IgD-negative memory B cell (primary cell): ENCODE results near the gene PRKCB. TPM values are rescaled to one million over a fixed set of nuclear protein-coding genes. Genes with fewer than 3 reads are reported as not detected.

Experiments
- H3K27ac Mint-ChIP-seq, 3 donors: one replicate each; pipeline ENCODE4 v1.8.0; 2020 to 2022; ENCODE audit warnings: mild to moderate bottlenecking in 3 of 3, mixed read lengths in 3 of 3, moderate library complexity in 1 of 3
- H3K27me3 Mint-ChIP-seq: one replicate; pipeline ENCODE4 v1.8.0; 2021; ENCODE audit warnings: mixed read lengths
- H3K36me3 Mint-ChIP-seq: one replicate; pipeline ENCODE4 v1.8.0; 2020; ENCODE audit warnings: mild to moderate bottlenecking, mixed read lengths
- H3K4me1 Mint-ChIP-seq, 3 donors: one replicate each; pipeline ENCODE4 v1.8.0; 2020 to 2022; ENCODE audit warnings: mixed read lengths in 3 of 3, mild to moderate bottlenecking in 1 of 3
- H3K4me3 Mint-ChIP-seq, 4 donors: one replicate each; pipeline ENCODE4 v1.8.0; 2020 to 2022; ENCODE audit warnings: mild to moderate bottlenecking in 4 of 4, mixed read lengths in 4 of 4, moderate library complexity in 3 of 4
- H3K9me3 Mint-ChIP-seq, 3 donors: one replicate each; pipeline ENCODE4 v1.8.0; 2020 to 2021; ENCODE audit warnings: mixed read lengths in 3 of 3, mild to moderate bottlenecking in 1 of 3
- polyA plus RNA-seq: library from polyadenylated mRNA; unstranded; fragments of 300-500 nt; fragmentation: Illumina TruSeq; gene quantifications from one replicate; pipeline ENCODE4 v1.2.3, GENCODE V29; 2021

The PRKCB gene
- polyA plus RNA-seq, 1 donor from 2014 or later: 181 TPM

DNA sequence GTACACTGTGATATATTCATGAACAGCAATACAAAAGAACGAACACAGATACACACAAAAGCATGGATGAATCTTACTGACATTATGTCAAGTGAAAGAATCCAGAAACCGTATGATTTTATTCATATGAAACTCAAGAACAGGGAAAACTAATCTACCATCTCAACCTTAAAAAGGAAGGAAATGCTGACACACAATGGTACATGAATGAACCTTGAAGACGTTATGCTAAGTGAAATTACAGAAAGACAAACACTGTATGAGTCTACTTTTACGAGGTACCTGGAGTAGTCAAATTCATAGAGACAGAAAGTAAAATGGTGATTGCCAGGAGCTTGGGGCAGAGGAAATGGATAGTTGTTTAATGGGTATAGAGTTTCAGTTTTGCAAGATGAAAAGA is 8.7 kb upstream of the PRKCB start:
- Mint-ChIP-seq H3K4me3 (peak overlapping the region in 3 of 4 donors; percentile 8 to 86 (median 77)), H3K4me1 (peaks cover 14 to 25% (median 24%) of the 10 kb centered on the region in 3 donors), H3K27ac (peak overlapping the region; percentile 43 to 93 (median 82)), H3K9me3 (peaks cover 0 to 11% (median 6%) of the 10 kb centered on the region in 3 donors), H3K36me3 (no peaks in the 10 kb centered on the region), H3K27me3 (no peaks in the 10 kb centered on the region)

DNA sequence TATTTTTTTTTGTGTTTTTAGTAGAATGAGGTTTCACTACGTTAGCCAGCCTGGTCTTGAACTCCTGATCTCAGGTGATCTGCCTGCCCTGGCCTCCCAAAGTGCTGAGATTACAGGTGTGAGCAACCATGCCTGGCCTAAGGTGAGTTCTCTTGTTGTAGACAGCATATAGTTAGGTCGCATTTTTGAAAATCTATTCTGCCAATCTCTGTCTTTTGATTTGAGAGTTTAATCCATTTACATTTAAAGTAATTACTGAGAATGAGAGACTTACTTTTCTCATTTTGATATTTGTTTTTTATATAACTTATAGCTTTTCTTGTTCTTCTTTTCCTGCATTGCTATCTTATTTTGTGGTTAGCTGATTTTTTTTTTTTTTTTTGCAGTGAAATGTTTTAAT is 6.3 kb upstream of the PRKCB start:
- no peak overlapping the region for H3K27ac Mint-ChIP-seq
- H3K4me3 Mint-ChIP-seq: no peak overlapping the region
- no peaks in the 10 kb centered on the region for H3K27me3 Mint-ChIP-seq
- H3K36me3 Mint-ChIP-seq: no peaks in the 10 kb centered on the region
- H3K4me1 Mint-ChIP-seq: peaks cover 14 to 28% (median 22%) of the 10 kb centered on the region in 3 donors
- H3K9me3 Mint-ChIP-seq: peaks cover 0 to 11% (median 6%) of the 10 kb centered on the region in 3 donors

DNA sequence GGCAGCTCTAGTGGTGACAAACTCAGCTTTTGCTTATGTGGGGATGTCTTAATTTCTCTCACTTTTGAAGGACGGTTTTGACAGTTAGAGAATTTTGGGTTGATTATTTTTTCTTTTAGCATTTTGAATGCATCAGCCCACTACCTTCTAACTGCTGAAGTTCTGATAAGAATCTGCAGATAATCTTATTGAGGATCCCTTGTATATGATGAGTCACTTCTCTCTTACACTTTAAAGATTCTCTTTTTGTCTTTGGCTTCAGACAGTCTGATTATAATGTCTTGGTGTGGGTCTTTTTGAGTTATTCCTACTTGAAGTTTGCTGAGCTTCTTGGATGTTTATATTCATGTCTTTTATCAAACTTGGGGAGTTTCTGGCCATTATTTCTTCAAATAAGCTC is 5.5 kb upstream of the PRKCB start:
- no peak overlapping the region for H3K4me3 Mint-ChIP-seq
- H3K4me1 Mint-ChIP-seq: peaks cover 19 to 28% (median 23%) of the 10 kb centered on the region in 3 donors
- no peak overlapping the region for H3K27ac Mint-ChIP-seq
- H3K36me3 Mint-ChIP-seq: no peaks in the 10 kb centered on the region
- H3K9me3 Mint-ChIP-seq: peaks cover 0 to 11% (median 6%) of the 10 kb centered on the region in 3 donors
- no peaks in the 10 kb centered on the region for H3K27me3 Mint-ChIP-seq

DNA sequence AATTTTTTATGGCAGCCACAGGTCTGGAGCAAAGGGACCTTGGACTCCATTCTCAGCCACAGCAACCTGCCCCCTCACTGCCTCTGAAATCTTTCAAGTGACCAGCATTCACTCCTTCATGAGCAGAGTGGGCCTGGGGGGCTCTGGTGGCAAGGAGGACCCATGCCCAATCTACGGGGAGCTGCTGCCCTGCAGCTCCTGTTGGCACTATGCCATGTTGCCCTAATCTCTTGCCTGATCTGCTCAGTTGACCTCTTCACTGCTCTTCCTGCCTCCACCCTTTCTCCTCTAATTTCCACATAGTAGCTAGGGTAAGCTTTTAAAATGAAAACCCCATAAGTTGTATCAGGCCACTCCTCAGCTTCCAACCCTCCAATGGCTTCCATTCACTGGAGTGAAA is 2.9 kb upstream of the PRKCB start:
- no peak overlapping the region for H3K27ac Mint-ChIP-seq
- H3K4me3 Mint-ChIP-seq: no peak overlapping the region
- H3K36me3 Mint-ChIP-seq: peaks cover 5% of the 10 kb centered on the region
- H3K9me3 Mint-ChIP-seq: peaks cover 0 to 11% (median 6%) of the 10 kb centered on the region in 3 donors
- H3K4me1 Mint-ChIP-seq: peaks cover 7% of the 10 kb centered on the region in 3 donors
- no peaks in the 10 kb centered on the region for H3K27me3 Mint-ChIP-seq

GRCh38 chr16:23833504-23833903 is 2.3 kb upstream of the PRKCB start:
- Mint-ChIP-seq H3K9me3 (peaks cover 0 to 11% (median 6%) of the 10 kb centered on the region in 3 donors), H3K4me3 (peak overlapping the region in 1 of 4 donors; percentile 84), H3K27ac (no peak overlapping the region), H3K27me3 (no peaks in the 10 kb centered on the region), H3K4me1 (peaks cover 9 to 11% (median 10%) of the 10 kb centered on the region in 3 donors), H3K36me3 (peaks cover 5% of the 10 kb centered on the region)

DNA sequence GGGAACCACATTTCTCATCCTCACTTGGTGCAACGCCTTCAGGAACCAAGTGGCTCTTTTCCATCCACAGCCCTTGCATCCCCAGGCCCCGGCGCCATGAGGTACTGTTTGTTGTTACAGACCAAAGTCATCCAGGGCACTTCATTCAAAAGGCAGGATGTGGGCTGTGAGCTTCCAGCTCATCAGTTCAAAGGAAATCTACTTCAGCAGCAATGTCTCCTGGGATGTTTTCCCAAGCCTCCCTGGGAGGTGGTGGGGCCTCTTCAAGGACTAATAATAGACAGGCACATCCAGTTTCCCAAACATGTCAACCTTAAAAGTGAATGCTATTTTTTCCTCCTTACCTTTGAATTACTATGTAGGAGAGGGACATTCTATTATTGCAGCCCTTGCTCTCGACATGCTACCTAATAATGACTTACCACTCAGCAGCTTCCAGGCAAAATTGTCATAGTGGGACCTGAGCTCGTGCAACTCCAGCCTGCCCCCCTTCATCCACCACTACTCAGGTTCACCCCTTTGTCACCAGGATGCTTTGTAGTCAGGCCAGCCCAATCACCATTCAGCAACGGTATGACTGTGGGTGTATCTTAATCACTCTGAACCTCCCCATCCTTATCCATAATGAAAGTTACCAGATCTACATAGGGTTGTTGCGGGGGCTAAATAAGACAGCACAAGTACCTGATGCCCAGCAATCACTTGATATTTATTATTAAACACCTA is 1.7 kb upstream of the PRKCB start:
- H3K27me3 Mint-ChIP-seq: no peaks in the 10 kb centered on the region
- H3K27ac Mint-ChIP-seq: peak overlapping the region in 1 of 3 donors; percentile 68
- peaks cover 14 to 18% (median 16%) of the 10 kb centered on the region in 3 donors for H3K4me1 Mint-ChIP-seq
- peak overlapping the region in 3 of 4 donors; percentile 17 to 88 (median 84) for H3K4me3 Mint-ChIP-seq
- H3K9me3 Mint-ChIP-seq: peaks cover 0 to 11% (median 6%) of the 10 kb centered on the region in 3 donors
- peaks cover 6% of the 10 kb centered on the region for H3K36me3 Mint-ChIP-seq

DNA sequence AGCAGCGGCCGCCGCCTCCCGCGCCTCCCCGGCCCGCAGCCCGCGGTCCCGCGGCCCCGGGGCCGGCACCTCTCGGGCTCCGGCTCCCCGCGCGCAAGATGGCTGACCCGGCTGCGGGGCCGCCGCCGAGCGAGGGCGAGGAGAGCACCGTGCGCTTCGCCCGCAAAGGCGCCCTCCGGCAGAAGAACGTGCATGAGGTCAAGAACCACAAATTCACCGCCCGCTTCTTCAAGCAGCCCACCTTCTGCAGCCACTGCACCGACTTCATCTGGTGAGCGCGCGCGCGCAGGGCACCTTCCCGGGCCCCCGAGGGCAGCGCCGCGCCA is 258 bp downstream of the PRKCB start:
- Mint-ChIP-seq H3K4me1 (peaks cover 30 to 33% (median 32%) of the 10 kb centered on the region in 3 donors), H3K9me3 (peaks cover 0 to under 1% (median 0%) of the 10 kb centered on the region in 3 donors), H3K27me3 (no peaks in the 10 kb centered on the region), H3K4me3 (peak overlapping the region; percentile 73 to 100 (median 100)), H3K36me3 (peaks cover 6% of the 10 kb centered on the region), H3K27ac (peak overlapping the region in 1 of 3 donors; percentile 92)

GRCh38 chr16:23836404-23837311 is 875 bp downstream of the PRKCB start:
- H3K4me1 Mint-ChIP-seq: peaks cover 30 to 33% (median 32%) of the 10 kb centered on the region in 3 donors
- no peaks in the 10 kb centered on the region for H3K9me3 Mint-ChIP-seq
- peaks cover 6% of the 10 kb centered on the region for H3K36me3 Mint-ChIP-seq
- H3K27me3 Mint-ChIP-seq: no peaks in the 10 kb centered on the region
- peak overlapping the region; percentile 99 to 100 (median 100) for H3K4me3 Mint-ChIP-seq
- H3K27ac Mint-ChIP-seq: peak overlapping the region; percentile 88 to 97 (median 92)

DNA sequence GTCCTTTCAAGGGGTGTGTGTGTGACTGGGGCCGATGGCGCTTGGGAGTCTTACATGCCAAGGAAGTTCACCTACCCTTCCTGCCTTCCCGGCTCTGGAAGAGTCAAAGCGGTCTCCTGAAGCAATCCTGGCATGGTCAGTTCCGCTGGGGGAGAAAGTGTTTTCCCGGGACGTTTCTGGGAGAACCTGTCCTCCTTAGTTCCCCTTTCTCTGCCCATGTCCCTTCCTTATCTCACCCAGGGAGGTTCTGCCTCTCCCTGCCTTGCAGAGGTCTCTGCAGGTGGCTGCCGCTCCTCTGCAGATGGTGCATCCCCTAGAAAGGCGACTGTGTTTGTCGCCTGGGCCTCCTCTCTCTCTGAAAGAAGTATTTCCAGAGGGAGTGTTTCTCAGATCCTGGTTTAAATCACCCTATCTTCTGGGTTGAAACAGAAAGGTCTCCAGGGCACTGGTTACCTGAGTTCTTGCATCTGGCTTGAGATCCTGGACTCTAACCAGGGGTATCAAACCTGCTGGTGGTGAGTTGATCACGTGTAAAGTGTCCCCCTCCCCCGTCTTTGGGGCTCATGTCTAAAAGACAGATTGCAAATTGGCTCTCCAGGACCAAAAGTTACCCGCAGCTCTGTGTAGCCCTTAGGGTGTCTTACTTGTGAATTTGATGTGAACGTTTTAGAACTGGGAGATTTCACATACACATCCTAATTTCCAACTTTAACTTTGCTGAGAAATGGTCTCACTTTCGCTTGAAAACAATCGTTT is 1.9 kb downstream of the PRKCB start:
- peaks cover 38 to 41% (median 41%) of the 10 kb centered on the region in 3 donors for H3K4me1 Mint-ChIP-seq
- peak overlapping the region; percentile 88 to 97 (median 92) for H3K27ac Mint-ChIP-seq
- no peaks in the 10 kb centered on the region for H3K27me3 Mint-ChIP-seq
- peaks cover 6% of the 10 kb centered on the region for H3K36me3 Mint-ChIP-seq
- no peaks in the 10 kb centered on the region for H3K9me3 Mint-ChIP-seq
- peak overlapping the region; percentile 99 to 100 (median 100) for H3K4me3 Mint-ChIP-seq

- Mint-ChIP-seq H3K27ac (peak overlapping the region in 2 of 3 donors; percentile 63 to 92), H3K36me3 (peaks cover 10% of the 10 kb centered on the region), H3K27me3 (no peaks in the 10 kb centered on the region), H3K4me1 (peaks cover 45 to 49% (median 47%) of the 10 kb centered on the region in 3 donors), H3K9me3 (no peaks in the 10 kb centered on the region), H3K4me3 (peak overlapping the region; percentile 99 to 100 (median 100))
Measured at GRCh38 chr16:23838485-23839142, 2.8 kb downstream of the PRKCB start.

GRCh38 chr16:23840310-23840709 is 4.5 kb downstream of the PRKCB start:
- H3K36me3 Mint-ChIP-seq: peaks cover 10% of the 10 kb centered on the region
- no peaks in the 10 kb centered on the region for H3K27me3 Mint-ChIP-seq
- peaks cover 52 to 56% (median 53%) of the 10 kb centered on the region in 3 donors for H3K4me1 Mint-ChIP-seq
- H3K4me3 Mint-ChIP-seq: peak overlapping the region; percentile 99 to 100 (median 100)
- peak overlapping the region; percentile 38 to 76 (median 54) for H3K27ac Mint-ChIP-seq
- H3K9me3 Mint-ChIP-seq: no peaks in the 10 kb centered on the region

GRCh38 chr16:23842137-23842600 is 6.4 kb downstream of the PRKCB start:
- Mint-ChIP-seq H3K9me3 (peaks cover 0 to under 1% (median 0%) of the 10 kb centered on the region in 3 donors), H3K36me3 (peaks cover 10% of the 10 kb centered on the region), H3K27ac (peak overlapping the region; percentile 39 to 54 (median 40)), H3K4me3 (peak overlapping the region in 3 of 4 donors; percentile 63 to 81 (median 74)), H3K4me1 (peaks cover 63 to 71% (median 66%) of the 10 kb centered on the region in 3 donors), H3K27me3 (no peaks in the 10 kb centered on the region)

GRCh38 chr16:23843143-23843542 is 7.4 kb downstream of the PRKCB start:
- H3K4me1 Mint-ChIP-seq: peaks cover 68 to 77% (median 74%) of the 10 kb centered on the region in 3 donors
- H3K4me3 Mint-ChIP-seq: peak overlapping the region; percentile 42 to 83 (median 60)
- peaks cover 0 to 2% (median 0%) of the 10 kb centered on the region in 3 donors for H3K9me3 Mint-ChIP-seq
- H3K27me3 Mint-ChIP-seq: no peaks in the 10 kb centered on the region
- peaks cover 10% of the 10 kb centered on the region for H3K36me3 Mint-ChIP-seq
- H3K27ac Mint-ChIP-seq: peak overlapping the region; percentile 2 to 81 (median 49)

DNA sequence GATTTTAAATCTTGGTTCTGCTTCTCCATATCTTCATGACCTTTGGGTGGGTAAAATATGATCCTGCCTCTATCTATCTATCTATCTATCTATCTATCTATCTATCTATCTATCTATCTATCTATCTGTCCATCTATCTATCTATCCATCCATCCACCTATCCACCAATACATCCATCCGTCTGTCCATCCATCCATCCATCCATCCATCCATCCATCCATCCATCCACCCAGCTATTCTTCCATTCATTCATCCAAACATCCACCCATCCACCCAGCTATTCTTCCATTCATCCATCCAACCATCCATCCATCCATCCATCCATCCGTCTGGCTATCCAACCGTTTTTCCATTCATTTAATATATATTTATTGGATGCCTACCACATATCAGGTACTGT is 11.5 kb downstream of the PRKCB start:
- Mint-ChIP-seq H3K27me3 (no peaks in the 10 kb centered on the region), H3K4me3 (peak overlapping the region in 2 of 4 donors; percentile 7 to 28), H3K4me1 (peaks cover 70 to 80% (median 78%) of the 10 kb centered on the region in 3 donors), H3K9me3 (peaks cover 0 to 2% (median 0%) of the 10 kb centered on the region in 3 donors), H3K36me3 (peaks cover 10% of the 10 kb centered on the region), H3K27ac (peak overlapping the region; percentile 8 to 67 (median 63))
